GM23338 (cell line): Measurements from ENCODE around the gene INPP1. TPM values are rescaled to one million over a fixed set of nuclear protein-coding genes. Genes with fewer than 3 reads are reported as not detected.

Experiments used
- ATAC-seq: fragments of 200-7000 bp; cut with Tn5 transposase; 3 replicates; pipeline ENCODE4 v1.9.1; 2020
- DNase-seq: peaks from one replicate; pipeline ENCODE4 v3.0.0-alpha.2; 2015; ENCODE audit warnings: low spot score
- H2AFZ ChIP-seq: fragments of 200-600 bp; sonication (generic); 2 replicates; pipeline ENCODE4 v1.8.0; 2016; ENCODE audit warnings: antibody characterized with exemption, mild to moderate bottlenecking, moderate library complexity
- H3F3A ChIP-seq: fragments of 200-600 bp; sonication (generic); replicated peaks from 2 replicates; pipeline ENCODE4 v1.8.0; 2017; ENCODE audit warnings: antibody characterized with exemption, mixed run types, low read depth
- H3K27ac ChIP-seq: fragments of 200-600 bp; sonication (generic); 2 replicates; pipeline ENCODE4 v1.6.1; 2016; ENCODE audit warnings: low read depth
- H3K27me3 ChIP-seq: fragments of 200-600 bp; sonication (generic); 2 replicates; pipeline ENCODE4 v1.8.0; 2016; ENCODE audit warnings: mild to moderate bottlenecking, mixed run types, moderate library complexity; ENCODE audit not compliant: insufficient read depth
- H3K36me3 ChIP-seq: fragments of 200-600 bp; sonication (generic); 2 replicates; pipeline ENCODE4 v1.8.0; 2016; ENCODE audit warnings: mild to moderate bottlenecking; ENCODE audit not compliant: insufficient read depth
- H3K4me1 ChIP-seq: fragments of 200-600 bp; sonication (generic); 2 replicates; pipeline ENCODE4 v1.8.0; 2016; ENCODE audit warnings: mild to moderate bottlenecking, moderate library complexity; ENCODE audit not compliant: insufficient read depth
- H3K4me2 ChIP-seq: fragments of 200-600 bp; sonication (generic); 2 replicates; pipeline ENCODE4 v1.7.1; 2017; ENCODE audit warnings: mixed run types
- H3K4me3 ChIP-seq: fragments of 200-600 bp; sonication (generic); 2 replicates; pipeline ENCODE4 v1.6.1; 2016; ENCODE audit warnings: mixed run types
- H3K79me2 ChIP-seq: fragments of 200-600 bp; sonication (generic); replicated peaks from 2 replicates; pipeline ENCODE4 v1.8.0; 2017; ENCODE audit warnings: mild to moderate bottlenecking; ENCODE audit not compliant: insufficient read depth
- H3K9me2 ChIP-seq: fragments of 200-600 bp; sonication (generic); 2 replicates; pipeline ENCODE4 v1.8.0; 2017; ENCODE audit not compliant: insufficient read depth
- H4K20me1 ChIP-seq: fragments of 200-600 bp; sonication (generic); replicated peaks from 2 replicates; pipeline ENCODE4 v1.8.0; 2017; ENCODE audit warnings: mild to moderate bottlenecking; ENCODE audit not compliant: insufficient read depth
- H3K27ac Mint-ChIP-seq: 2 replicates; pipeline ENCODE4 v1.8.0; 2020; ENCODE audit warnings: inconsistent platforms, mild to moderate bottlenecking, moderate library complexity, mixed read lengths
- H3K27me3 Mint-ChIP-seq: 3 replicates; pipeline ENCODE4 v1.8.0; 2022; ENCODE audit warnings: low read depth, mild to moderate bottlenecking, moderate library complexity, mixed read lengths, inconsistent platforms; ENCODE audit not compliant: insufficient read depth, poor library complexity
- H3K36me3 Mint-ChIP-seq: 3 replicates; pipeline ENCODE4 v1.8.0; 2021; ENCODE audit warnings: low read depth, mild to moderate bottlenecking, inconsistent platforms, moderate library complexity, mixed read lengths
- H3K4me1 Mint-ChIP-seq: 3 replicates; pipeline ENCODE4 v1.8.0; 2020; ENCODE audit warnings: mild to moderate bottlenecking, inconsistent platforms, mixed read lengths
- H3K4me3 Mint-ChIP-seq: 3 replicates; pipeline ENCODE4 v1.8.0; 2021; ENCODE audit warnings: moderate library complexity, mild to moderate bottlenecking, inconsistent platforms, mixed read lengths
- H3K9me3 Mint-ChIP-seq: 3 replicates; pipeline ENCODE4 v1.8.0; 2020; ENCODE audit warnings: moderate library complexity, mild to moderate bottlenecking, inconsistent platforms, mixed read lengths
- CTCF ChIP-seq, 2 experiments: fragments of 200-600 bp in 1 of 2; sonication (generic) in 1 of 2; conservative IDR thresholded peaks; 2 replicates each; pipeline versions ENCODE4 v1.5.1 to v1.6.1; 2016 to 2017; ENCODE audit warnings: antibody characterized with exemption in 2 of 2, low read depth in 2 of 2, mild to moderate bottlenecking in 2 of 2, moderate library complexity in 1 of 2
- EZH2 ChIP-seq: fragments of 200-600 bp; sonication (generic); IDR thresholded peaks from one replicate; pipeline ENCODE4 v1.8.0; 2017; ENCODE audit warnings: antibody characterized with exemption, mild to moderate bottlenecking, low read depth; ENCODE audit not compliant: unreplicated experiment
- JUNB ChIP-seq: IDR thresholded peaks from one replicate; pipeline ENCODE4 v1.6.1; 2016; ENCODE audit warnings: antibody characterized with exemption; ENCODE audit not compliant: unreplicated experiment
- NANOG ChIP-seq: IDR thresholded peaks from 2 replicates; pipeline ENCODE4 v1.6.1; 2016; ENCODE audit warnings: antibody characterized with exemption, borderline replicate concordance
- POLR2AphosphoS5 ChIP-seq: IDR thresholded peaks from 2 replicates; pipeline ENCODE4 v1.6.1; 2016; ENCODE audit warnings: antibody characterized with exemption, low read depth
- ZNF114 ChIP-seq: fragments of 250-450 bp; sonication (Bioruptor Pico); IDR thresholded peaks from 2 replicates; pipeline ENCODE4 v1.5.0; 2020; ENCODE audit warnings: mild to moderate bottlenecking, moderate library complexity
- ZNF331 ChIP-seq: fragments of 250-450 bp; sonication (Bioruptor Pico); IDR thresholded peaks from 2 replicates; pipeline ENCODE4 v1.5.0; 2020; ENCODE audit warnings: low read depth, mild to moderate bottlenecking, moderate library complexity
- ZNF462 ChIP-seq: fragments of 250-450 bp; sonication (Bioruptor Pico); IDR thresholded peaks from 2 replicates; pipeline ENCODE4 v1.5.0; 2020; ENCODE audit warnings: mild to moderate bottlenecking, moderate library complexity
- polyA plus RNA-seq: library from polyadenylated mRNA; unstranded; fragments of >200 nt; fragmentation: Nextera tagmentation; extraction: Ambion mirVana; gene quantifications from 2 replicates; pipeline ENCODE4 v1.2.1, GENCODE V29; 2016
- total RNA-seq: library from RNA; depleted of rRNA; stranded (reverse); fragments of >200 nt; shearing (Covaris generic); gene quantifications from 2 replicates; pipeline ENCODE4 v1.2.3, GENCODE V29; 2014

The INPP1 gene
- total and polyA plus RNA-seq, 2 experiments from 2014 or later: 2.6 to 6.5 TPM

GRCh38 chr2:190379249-190379964 lies 36.0 kb downstream of the INPP1 start:
- ATAC-seq (no peak), DNase-seq (no peak)
- peak overlapping the region; percentile 95 for H2AFZ ChIP-seq
- H3F3A ChIP-seq: no peaks in the 10 kb centered on the region
- TF ChIP-seq POLR2AphosphoS5 (no peak), EZH2 (no peak), NANOG (no peak), JUNB (no peak), ZNF114 (no peak), ZNF462 (CRISPR knock-in tag) (no peak), CTCF (conservative IDR thresholded peaks at IDR 0.05; ENCODE audit: low read depth in 2 of 2) (no peak), ZNF331 (CRISPR knock-in tag) (no peak)
- Mint-ChIP-seq H3K27me3 (peaks cover 2% of the 10 kb centered on the region), H3K9me3 (no peaks in the 10 kb centered on the region), H3K27ac (no peak overlapping the region), H3K36me3 (no peaks in the 10 kb centered on the region), H3K4me3 (no peak overlapping the region), H3K4me1 (peaks cover 2% of the 10 kb centered on the region; the same call in 1 of the 3 replicates)
- H3K27me3 ChIP-seq: no peaks in the 10 kb centered on the region
- H4K20me1 ChIP-seq: no peaks in the 10 kb centered on the region
- peak overlapping the region; percentile 54; the same call in 1 of the 2 replicates for H3K4me2 ChIP-seq
- peaks cover 7% of the 10 kb centered on the region; the same call in 1 of the 2 replicates for H3K4me1 ChIP-seq
- H3K36me3 ChIP-seq: no peaks in the 10 kb centered on the region
- H3K79me2 ChIP-seq: no peaks in the 10 kb centered on the region
- no peak overlapping the region for H3K4me3 ChIP-seq
- H3K9me2 ChIP-seq: no peaks in the 10 kb centered on the region
- H3K27ac ChIP-seq: no peak overlapping the region
